ENCODE data around the gene LIAS.
A peak's percentile ranks its signal among the peaks of the same experiment; 100 is the strongest.

The LIAS gene

GRCh38 chr4:39525822-39526690, 67.2 kb downstream of the LIAS start:
- Histone ChIP-seq H3K18ac (ENCODE audit: low read length) (no peak overlapping the region), H3K4me3 (ENCODE audit: low read depth, low read length) (peak overlapping the region; percentile 87), H3K27me3 (ENCODE audit: insufficient read depth, low read length) (no peaks in the 10 kb centered on the region), H2AFZ (ENCODE audit: insufficient read depth, low read length, poor library complexity) (no peak overlapping the region), H3K4ac (ENCODE audit: low read depth, low read length) (peak overlapping the region; percentile 0), H2BK120ac (ENCODE audit: insufficient read depth, low read length, poor library complexity) (no peak overlapping the region), H3K27ac (ENCODE audit: low read depth, low read length) (peak overlapping the region; percentile 83), H3K9me3 (ENCODE audit: insufficient read depth, low read depth, low read length) (peaks cover 6% of the 10 kb centered on the region), H3K4me2 (ENCODE audit: low read length) (peak overlapping the region; percentile 84), H4K91ac (ENCODE audit: low read depth, low read length) (peak overlapping the region; percentile 93), H2BK5ac (ENCODE audit: low read depth, low read length, poor library complexity) (no peak overlapping the region), H3K79me1 (ENCODE audit: low read length) (peaks cover 15% of the 10 kb centered on the region), H3K23ac (ENCODE audit: low read length) (no peak overlapping the region), H2AK5ac (ENCODE audit: low read length) (no peak overlapping the region), H3K14ac (ENCODE audit: low read length) (no peak overlapping the region), H3K79me2 (ENCODE audit: control insufficient read depth, insufficient read depth, low read length, poor library complexity) (peaks cover 16% of the 10 kb centered on the region), H4K8ac (ENCODE audit: low read depth, low read length) (peak overlapping the region; percentile 77), H3K9ac (ENCODE audit: low read length) (peak overlapping the region; percentile 87), H2BK12ac (ENCODE audit: low read length) (no peak overlapping the region), H3K4me1 (ENCODE audit: control insufficient read depth in 1 of 2, insufficient read depth in 2 of 2, low read length in 2 of 2) (peaks cover 0 to 2% of the 10 kb centered on the region in 2 experiments), H3K36me3 (ENCODE audit: control insufficient read depth in 1 of 2, insufficient read depth in 2 of 2, low read length in 2 of 2) (peaks cover 0 to 4% of the 10 kb centered on the region in 2 experiments), H4K12ac (ENCODE audit: low read depth, low read length) (no peak overlapping the region)
- no CpG with 5 or more reads among the region's 9 CpGs for WGBS (ENCODE audit: extremely low coverage, insufficient coverage, insufficient read length)
- DNase-seq: peak in 1 of 2 donors; percentile 24

GRCh38 chr4:39526765-39527295, 68.0 kb downstream of the LIAS start:
- Histone ChIP-seq H2BK12ac (ENCODE audit: low read length) (no peak overlapping the region), H3K79me2 (ENCODE audit: control insufficient read depth, insufficient read depth, low read length, poor library complexity) (peaks cover 16% of the 10 kb centered on the region), H3K36me3 (ENCODE audit: control insufficient read depth in 1 of 2, insufficient read depth in 2 of 2, low read length in 2 of 2) (peaks cover 2 to 5% of the 10 kb centered on the region in 2 experiments), H4K91ac (ENCODE audit: low read depth, low read length) (peak overlapping the region; percentile 93), H2BK5ac (ENCODE audit: low read depth, low read length, poor library complexity) (peak overlapping the region; percentile 62), H2AK5ac (ENCODE audit: low read length) (peak overlapping the region; percentile 33), H3K4me2 (ENCODE audit: low read length) (peak overlapping the region; percentile 84), H4K12ac (ENCODE audit: low read depth, low read length) (peak overlapping the region; percentile 78), H3K4ac (ENCODE audit: low read depth, low read length) (peak overlapping the region; percentile 88), H3K18ac (ENCODE audit: low read length) (peak overlapping the region; percentile 94), H3K9ac (ENCODE audit: low read length) (peak overlapping the region; percentile 87), H3K4me1 (ENCODE audit: control insufficient read depth in 1 of 2, insufficient read depth in 2 of 2, low read length in 2 of 2) (peaks cover 0 to 2% of the 10 kb centered on the region in 2 experiments), H3K14ac (ENCODE audit: low read length) (peak overlapping the region; percentile 87), H3K27ac (ENCODE audit: low read depth, low read length) (peak overlapping the region; percentile 83), H4K8ac (ENCODE audit: low read depth, low read length) (peak overlapping the region; percentile 77), H3K23ac (ENCODE audit: low read length) (no peak overlapping the region), H2BK120ac (ENCODE audit: insufficient read depth, low read length, poor library complexity) (peak overlapping the region; percentile 76), H3K4me3 (ENCODE audit: low read depth, low read length) (peak overlapping the region; percentile 87), H3K79me1 (ENCODE audit: low read length) (peaks cover 15% of the 10 kb centered on the region), H3K27me3 (ENCODE audit: insufficient read depth, low read length) (no peaks in the 10 kb centered on the region), H2AFZ (ENCODE audit: insufficient read depth, low read length, poor library complexity) (peak overlapping the region; percentile 80), H3K9me3 (ENCODE audit: insufficient read depth, low read depth, low read length) (peaks cover 7% of the 10 kb centered on the region)
- WGBS (ENCODE audit: extremely low coverage, insufficient coverage, insufficient read length): no CpG with 5 or more reads among the region's 33 CpGs
- no peak for DNase-seq

GRCh38 chr4:39527296-39528060, 68.6 kb downstream of the LIAS start, which contains the start of gene UGDH:
Gene UGDH, minus strand, starts transcription at chr4:39527439. Its CDS starts 5,927 bp downstream, at chr4:39521512.
- Histone ChIP-seq H3K18ac (ENCODE audit: low read length) (peak within 1 kb of the TSS; percentile 94), H4K91ac (ENCODE audit: low read depth, low read length) (peak within 1 kb of the TSS; percentile 93), H3K9me3 (ENCODE audit: insufficient read depth, low read depth, low read length) (peaks cover 11% of the 10 kb centered on the region), H3K4me2 (ENCODE audit: low read length) (peak within 1 kb of the TSS; percentile 84), H2BK12ac (ENCODE audit: low read length) (no peak within 1 kb of the TSS), H2BK120ac (ENCODE audit: insufficient read depth, low read length, poor library complexity) (peak within 1 kb of the TSS; percentile 76), H2AFZ (ENCODE audit: insufficient read depth, low read length, poor library complexity) (peak within 1 kb of the TSS; percentile 80), H3K9ac (ENCODE audit: low read length) (peak within 1 kb of the TSS; percentile 90), H3K27me3 (ENCODE audit: insufficient read depth, low read length) (no peaks in the 10 kb centered on the region), H3K36me3 (ENCODE audit: control insufficient read depth in 1 of 2, insufficient read depth in 2 of 2, low read length in 2 of 2) (peaks cover 7 to 8% of the 10 kb centered on the region in 2 experiments), H3K27ac (ENCODE audit: low read depth, low read length) (peak within 1 kb of the TSS; percentile 95), H3K4me1 (ENCODE audit: control insufficient read depth in 1 of 2, insufficient read depth in 2 of 2, low read length in 2 of 2) (peaks cover 0 to 2% of the 10 kb centered on the region in 2 experiments), H3K79me1 (ENCODE audit: low read length) (peaks cover 15% of the 10 kb centered on the region), H4K8ac (ENCODE audit: low read depth, low read length) (peak within 1 kb of the TSS; percentile 80), H3K14ac (ENCODE audit: low read length) (peak within 1 kb of the TSS; percentile 87), H2AK5ac (ENCODE audit: low read length) (peak within 1 kb of the TSS; percentile 38), H3K79me2 (ENCODE audit: control insufficient read depth, insufficient read depth, low read length, poor library complexity) (peaks cover 16% of the 10 kb centered on the region), H2BK5ac (ENCODE audit: low read depth, low read length, poor library complexity) (peak within 1 kb of the TSS; percentile 62), H3K23ac (ENCODE audit: low read length) (no peak within 1 kb of the TSS), H3K4ac (ENCODE audit: low read depth, low read length) (peak within 1 kb of the TSS; percentile 88), H3K4me3 (ENCODE audit: low read depth, low read length) (peak within 1 kb of the TSS; percentile 99), H4K12ac (ENCODE audit: low read depth, low read length) (peak within 1 kb of the TSS; percentile 81)
- peak; percentile 99 to 100 for DNase-seq
- WGBS (ENCODE audit: extremely low coverage, insufficient coverage, insufficient read length): no CpG with 5 or more reads among the region's 73 CpGs

GRCh38 chr4:39528061-39528465, 69.2 kb downstream of the LIAS start:
- H3K79me2 ChIP-seq (ENCODE audit: control insufficient read depth, insufficient read depth, low read length, poor library complexity): peaks cover 16% of the 10 kb centered on the region
- no CpG with 5 or more reads among the region's 21 CpGs for WGBS (ENCODE audit: extremely low coverage, insufficient coverage, insufficient read length)

More at GRCh38 chr4:39528061-39528465, 69.2 kb downstream of the LIAS start:
- peak overlapping the region; percentile 73 for H3K4me2 ChIP-seq (ENCODE audit: low read length)
- H3K27ac ChIP-seq (ENCODE audit: low read depth, low read length): peak overlapping the region; percentile 95
- peaks cover 11% of the 10 kb centered on the region for H3K9me3 ChIP-seq (ENCODE audit: insufficient read depth, low read depth, low read length)
- H4K8ac ChIP-seq (ENCODE audit: low read depth, low read length): peak overlapping the region; percentile 80
- H3K36me3 ChIP-seq (ENCODE audit: control insufficient read depth in 1 of 2, insufficient read depth in 2 of 2, low read length in 2 of 2): peaks cover 8 to 10% of the 10 kb centered on the region in 2 experiments
- peak overlapping the region; percentile 35 for H2BK5ac ChIP-seq (ENCODE audit: low read depth, low read length, poor library complexity)
- H3K4me1 ChIP-seq (ENCODE audit: control insufficient read depth in 1 of 2, insufficient read depth in 2 of 2, low read length in 2 of 2): peaks cover 0 to 2% of the 10 kb centered on the region in 2 experiments
- H3K27me3 ChIP-seq (ENCODE audit: insufficient read depth, low read length): no peaks in the 10 kb centered on the region
- H3K4me3 ChIP-seq (ENCODE audit: low read depth, low read length): peak overlapping the region; percentile 99
- peak overlapping the region; percentile 38 for H2AK5ac ChIP-seq (ENCODE audit: low read length)
- DNase-seq: peak in 1 of 2 donors; percentile 96
- H3K14ac ChIP-seq (ENCODE audit: low read length): peak overlapping the region; percentile 79
- peak overlapping the region; percentile 65 for H3K4ac ChIP-seq (ENCODE audit: low read depth, low read length)
- H2BK12ac ChIP-seq (ENCODE audit: low read length): no peak overlapping the region
- peak overlapping the region; percentile 63 for H2BK120ac ChIP-seq (ENCODE audit: insufficient read depth, low read length, poor library complexity)
- H3K79me1 ChIP-seq (ENCODE audit: low read length): peaks cover 15% of the 10 kb centered on the region
- no peak overlapping the region for H3K23ac ChIP-seq (ENCODE audit: low read length)
- peak overlapping the region; percentile 78 for H4K91ac ChIP-seq (ENCODE audit: low read depth, low read length)
- H2AFZ ChIP-seq (ENCODE audit: insufficient read depth, low read length, poor library complexity): peak overlapping the region; percentile 74
- H3K9ac ChIP-seq (ENCODE audit: low read length): peak overlapping the region; percentile 71
- H3K18ac ChIP-seq (ENCODE audit: low read length): peak overlapping the region; percentile 56
- H4K12ac ChIP-seq (ENCODE audit: low read depth, low read length): peak overlapping the region; percentile 81

Measured in trophoblast cell (in vitro differentiated cells and primary cell).